Hepatocyte (in vitro differentiated cells): ENCODE measurements around the gene STX8. TPM values are rescaled to one million over a fixed set of nuclear protein-coding genes. Genes with fewer than 3 reads are reported as not detected.
A peak's percentile ranks its signal among the peaks of the same experiment; 100 is the strongest.

Experiments used
- DNase-seq: peaks from one replicate; pipeline ENCODE4 v3.0.0-alpha.2; 2016; ENCODE audit warnings: low spot score
- H2AFZ ChIP-seq: fragments of 200-600 bp; sonication (generic); 2 replicates; pipeline ENCODE4 v1.6.0; 2016; ENCODE audit warnings: antibody characterized with exemption, mild to moderate bottlenecking
- H3K27ac ChIP-seq: fragments of 200-600 bp; sonication (generic); 2 replicates; pipeline ENCODE4 v1.5.1; 2016; ENCODE audit warnings: mild to moderate bottlenecking
- H3K27me3 ChIP-seq: fragments of 200-600 bp; sonication (generic); 2 replicates; pipeline ENCODE4 v1.6.1; 2016
- H3K36me3 ChIP-seq: fragments of 200-600 bp; sonication (generic); replicated peaks from 2 replicates; pipeline ENCODE4 v1.5.1; 2016; ENCODE audit warnings: low read depth; ENCODE audit not compliant: insufficient read depth
- H3K4me1 ChIP-seq: fragments of 200-600 bp; sonication (generic); 2 replicates; pipeline ENCODE4 v1.5.1; 2016; ENCODE audit warnings: mild to moderate bottlenecking, moderate library complexity; ENCODE audit not compliant: insufficient read depth
- H3K4me2 ChIP-seq: fragments of 200-600 bp; sonication (generic); 2 replicates; pipeline ENCODE4 v1.6.0; 2016
- H3K4me3 ChIP-seq: fragments of 200-600 bp; sonication (generic); 2 replicates; pipeline ENCODE4 v1.5.1; 2016; ENCODE audit warnings: mild to moderate bottlenecking
- H3K79me2 ChIP-seq: fragments of 200-600 bp; sonication (generic); 2 replicates; pipeline ENCODE4 v1.6.0; 2017; ENCODE audit warnings: mild to moderate bottlenecking
- H3K9me2 ChIP-seq: fragments of 200-600 bp; sonication (generic); replicated peaks from 2 replicates; pipeline ENCODE4 v1.6.0; 2017; ENCODE audit warnings: mild to moderate bottlenecking; ENCODE audit not compliant: insufficient read depth
- H3K9me3 ChIP-seq: fragments of 200-600 bp; sonication (generic); 2 replicates; pipeline ENCODE4 v1.5.1; 2016; ENCODE audit warnings: low read depth, mild to moderate bottlenecking
- H4K20me1 ChIP-seq: fragments of 200-600 bp; sonication (generic); 2 replicates; pipeline ENCODE4 v1.6.0; 2016; ENCODE audit warnings: mild to moderate bottlenecking; ENCODE audit not compliant: insufficient read depth, poor library complexity, severe bottlenecking
- EZH2 ChIP-seq: fragments of 200-600 bp; sonication (generic); IDR thresholded peaks from 2 replicates; pipeline ENCODE4 v1.6.1; 2016; ENCODE audit warnings: antibody characterized with exemption, mild to moderate bottlenecking, borderline replicate concordance
- EZH2phosphoT487 ChIP-seq: fragments of 200-600 bp; sonication (generic); IDR thresholded peaks from one replicate; pipeline ENCODE4 v1.6.1; 2018; ENCODE audit warnings: antibody characterized with exemption, mild to moderate bottlenecking, low read depth, moderate library complexity; ENCODE audit not compliant: unreplicated experiment, severe bottlenecking
- WGBS: methylation state at CpG from one replicate; pipeline ENCODE4 v1.1.6; 2016; ENCODE audit warnings: low lambda C conversion rate; ENCODE audit errors: missing lambda C conversion rate; 5-methylcytosine and 5-hydroxymethylcytosine counted together
- polyA plus RNA-seq: library from polyadenylated mRNA; unstranded; fragments of >200 nt; fragmentation: Nextera tagmentation; extraction: Ambion mirVana; gene quantifications from 2 replicates; pipeline ENCODE4 v1.2.1, GENCODE V29; 2016
- total RNA-seq: library from RNA; depleted of rRNA; stranded (reverse); fragments of >200 nt; gene quantifications from 2 replicates; pipeline ENCODE4 v1.2.3, GENCODE V29; 2014
- TF ChIP-seq, protein P1 (sequence below): fragments of 200-600 bp; sonication (generic); IDR thresholded peaks from 2 replicates; pipeline ENCODE4 v1.5.1; 2016; ENCODE audit warnings: antibody characterized with exemption, mild to moderate bottlenecking; ENCODE audit not compliant: poor library complexity

The STX8 gene
- total and polyA plus RNA-seq, 2 experiments from 2014 or later = 40.6 to 64.7 TPM

- Histone ChIP-seq H3K9me3 (no peaks in the 10 kb centered on the region), H3K4me1 (peaks cover 3% of the 10 kb centered on the region), H3K36me3 (no peaks in the 10 kb centered on the region), H3K27me3 (no peaks in the 10 kb centered on the region), H3K4me3 (no peak overlapping the region), H4K20me1 (no peaks in the 10 kb centered on the region), H3K9me2 (no peaks in the 10 kb centered on the region), H3K27ac (no peak overlapping the region), H2AFZ (no peak overlapping the region), H3K79me2 (no peaks in the 10 kb centered on the region), H3K4me2 (no peak overlapping the region)
- TF ChIP-seq EZH2 (no peak), EZH2phosphoT487 (no peak)
- TF ChIP-seq, protein P1, sequence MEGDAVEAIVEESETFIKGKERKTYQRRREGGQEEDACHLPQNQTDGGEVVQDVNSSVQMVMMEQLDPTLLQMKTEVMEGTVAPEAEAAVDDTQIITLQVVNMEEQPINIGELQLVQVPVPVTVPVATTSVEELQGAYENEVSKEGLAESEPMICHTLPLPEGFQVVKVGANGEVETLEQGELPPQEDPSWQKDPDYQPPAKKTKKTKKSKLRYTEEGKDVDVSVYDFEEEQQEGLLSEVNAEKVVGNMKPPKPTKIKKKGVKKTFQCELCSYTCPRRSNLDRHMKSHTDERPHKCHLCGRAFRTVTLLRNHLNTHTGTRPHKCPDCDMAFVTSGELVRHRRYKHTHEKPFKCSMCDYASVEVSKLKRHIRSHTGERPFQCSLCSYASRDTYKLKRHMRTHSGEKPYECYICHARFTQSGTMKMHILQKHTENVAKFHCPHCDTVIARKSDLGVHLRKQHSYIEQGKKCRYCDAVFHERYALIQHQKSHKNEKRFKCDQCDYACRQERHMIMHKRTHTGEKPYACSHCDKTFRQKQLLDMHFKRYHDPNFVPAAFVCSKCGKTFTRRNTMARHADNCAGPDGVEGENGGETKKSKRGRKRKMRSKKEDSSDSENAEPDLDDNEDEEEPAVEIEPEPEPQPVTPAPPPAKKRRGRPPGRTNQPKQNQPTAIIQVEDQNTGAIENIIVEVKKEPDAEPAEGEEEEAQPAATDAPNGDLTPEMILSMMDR = no peak
- DNase-seq = no peak
- 93% methylated on average over 14 of the region's 14 CpGs for WGBS
These were observed 309.5 kb downstream of the STX8 start for GRCh38 chr17:9266031-9266680.

DNA sequence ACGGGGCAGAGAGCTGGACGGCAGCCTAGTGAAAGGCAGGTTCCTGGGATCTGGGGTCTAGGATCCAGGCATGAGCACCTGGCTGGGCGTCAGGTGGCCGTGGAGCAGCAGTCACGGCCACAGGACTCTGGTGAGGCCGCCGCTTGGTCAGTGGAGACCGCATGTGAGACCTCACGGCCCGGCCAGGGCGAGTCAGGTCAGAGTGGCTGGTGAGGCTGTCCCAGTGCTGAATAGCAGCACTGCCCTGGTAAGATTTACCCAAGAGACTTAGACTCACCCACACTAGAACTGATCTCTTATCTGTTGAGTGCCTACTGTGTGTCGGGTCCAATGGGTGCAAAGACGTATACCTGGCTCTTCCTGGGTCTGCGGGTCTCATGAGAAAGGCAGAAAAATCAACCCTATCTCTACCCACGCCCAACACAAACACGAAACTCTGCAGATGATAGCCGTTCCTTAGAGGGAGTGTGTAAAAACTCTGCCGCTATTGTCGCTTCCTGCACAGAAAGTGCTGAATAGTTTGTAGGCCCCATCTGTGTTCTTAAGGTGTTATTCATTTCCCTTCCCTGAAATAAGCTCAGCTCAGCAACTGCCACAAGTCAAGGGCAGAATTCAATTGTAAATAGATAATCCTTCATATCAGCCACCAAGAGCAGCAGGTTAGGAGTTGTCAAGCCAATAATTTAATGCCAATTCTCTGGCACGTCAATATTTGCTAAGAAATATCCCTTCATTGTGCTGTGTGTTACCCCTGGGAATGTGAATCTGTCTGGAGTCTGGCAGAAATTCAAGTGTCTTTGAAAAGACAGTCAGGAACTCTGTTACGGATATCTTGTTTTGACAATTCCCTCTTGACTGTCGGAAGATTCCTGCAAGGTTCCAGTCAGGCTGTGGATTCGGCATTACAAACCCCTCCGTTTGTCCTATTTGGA lies 314.3 kb downstream of the STX8 start:
- no peak for TF ChIP-seq EZH2phosphoT487
- TF ChIP-seq, protein P1 = no peak
- TF ChIP-seq EZH2 = no peak
- H3K27me3 ChIP-seq = no peaks in the 10 kb centered on the region
- no peak for DNase-seq
- H3K27ac ChIP-seq = peak overlapping the region; percentile 68
- no peaks in the 10 kb centered on the region for H3K9me3 ChIP-seq
- H3K4me3 ChIP-seq = no peak overlapping the region
- no peaks in the 10 kb centered on the region for H3K36me3 ChIP-seq
- H4K20me1 ChIP-seq = no peaks in the 10 kb centered on the region
- H3K4me1 ChIP-seq = peaks cover 25% of the 10 kb centered on the region
- H3K4me2 ChIP-seq = no peak overlapping the region
- H3K9me2 ChIP-seq = no peaks in the 10 kb centered on the region
- H3K79me2 ChIP-seq = no peaks in the 10 kb centered on the region
- no peak overlapping the region for H2AFZ ChIP-seq
- WGBS = 78% methylated on average over 24 of the region's 24 CpGs

- TF ChIP-seq EZH2 (no peak), EZH2phosphoT487 (no peak)
- TF ChIP-seq, protein P1 = no peak
These were observed 316.2 kb downstream of the STX8 start for GRCh38 chr17:9259419-9259818.

More at GRCh38 chr17:9259419-9259818, 316.2 kb downstream of the STX8 start:
- no peak overlapping the region for H3K4me2 ChIP-seq
- H3K9me3 ChIP-seq = no peaks in the 10 kb centered on the region
- DNase-seq = no peak
- no peak overlapping the region for H3K4me3 ChIP-seq
- no peaks in the 10 kb centered on the region for H3K36me3 ChIP-seq
- H3K79me2 ChIP-seq = no peaks in the 10 kb centered on the region
- H3K27ac ChIP-seq = no peak overlapping the region
- no peak overlapping the region for H2AFZ ChIP-seq
- H3K4me1 ChIP-seq = peaks cover 25% of the 10 kb centered on the region
- H3K27me3 ChIP-seq = no peaks in the 10 kb centered on the region
- H4K20me1 ChIP-seq = no peaks in the 10 kb centered on the region
- WGBS = 57% methylated on average over 10 of the region's 10 CpGs
- no peaks in the 10 kb centered on the region for H3K9me2 ChIP-seq
